ENCODE results near the gene NPNT. TPM values are rescaled to one million over a fixed set of nuclear protein-coding genes. Genes with fewer than 3 reads are reported as not detected.

Gene NPNT
- total and polyA plus RNA-seq, 9 donors, result 4.3 to 49.9 (median 16.0) TPM

GRCh38 chr4:105934386-105934785 lies 39.1 kb downstream of the NPNT start:
- WGBS, 3 donors, result 80 to 90% (median 90%) methylated on average over 1 of the region's 1 CpG
- H3K27me3 ChIP-seq, result no peaks in the 10 kb centered on the region
- intact Hi-C loops (cut with DNase I), result no loop called here
- H3K4me3 ChIP-seq, result no peak overlapping the region
- no peak overlapping the region for H3K27ac ChIP-seq
- DNase-seq, result no peak
- TF ChIP-seq, protein P1, sequence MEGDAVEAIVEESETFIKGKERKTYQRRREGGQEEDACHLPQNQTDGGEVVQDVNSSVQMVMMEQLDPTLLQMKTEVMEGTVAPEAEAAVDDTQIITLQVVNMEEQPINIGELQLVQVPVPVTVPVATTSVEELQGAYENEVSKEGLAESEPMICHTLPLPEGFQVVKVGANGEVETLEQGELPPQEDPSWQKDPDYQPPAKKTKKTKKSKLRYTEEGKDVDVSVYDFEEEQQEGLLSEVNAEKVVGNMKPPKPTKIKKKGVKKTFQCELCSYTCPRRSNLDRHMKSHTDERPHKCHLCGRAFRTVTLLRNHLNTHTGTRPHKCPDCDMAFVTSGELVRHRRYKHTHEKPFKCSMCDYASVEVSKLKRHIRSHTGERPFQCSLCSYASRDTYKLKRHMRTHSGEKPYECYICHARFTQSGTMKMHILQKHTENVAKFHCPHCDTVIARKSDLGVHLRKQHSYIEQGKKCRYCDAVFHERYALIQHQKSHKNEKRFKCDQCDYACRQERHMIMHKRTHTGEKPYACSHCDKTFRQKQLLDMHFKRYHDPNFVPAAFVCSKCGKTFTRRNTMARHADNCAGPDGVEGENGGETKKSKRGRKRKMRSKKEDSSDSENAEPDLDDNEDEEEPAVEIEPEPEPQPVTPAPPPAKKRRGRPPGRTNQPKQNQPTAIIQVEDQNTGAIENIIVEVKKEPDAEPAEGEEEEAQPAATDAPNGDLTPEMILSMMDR (IDR thresholded peaks at IDR 0.05), result no peak
- H3K4me1 ChIP-seq (ENCODE audit: insufficient read depth), result no peaks in the 10 kb centered on the region
- H3K9me3 ChIP-seq, result no peaks in the 10 kb centered on the region
- H3K36me3 ChIP-seq, result no peaks in the 10 kb centered on the region

GRCh38 chr4:105936901-105937300 lies 41.6 kb downstream of the NPNT start:
- DNase-seq, result no peak
- H3K4me3 ChIP-seq, result no peak overlapping the region
- H3K27me3 ChIP-seq, result no peaks in the 10 kb centered on the region
- intact Hi-C loops (cut with DNase I), result no loop called here
- no peaks in the 10 kb centered on the region for H3K4me1 ChIP-seq (ENCODE audit: insufficient read depth)
- WGBS, 3 donors, result 79 to 82% (median 81%) methylated on average over 7 of the region's 7 CpGs
- TF ChIP-seq, protein P1 (IDR thresholded peaks at IDR 0.05), result no peak
- no peak for TF ChIP-seq POLR2A (IDR thresholded peaks at IDR 0.05)
- TF ChIP-seq EP300 (IDR thresholded peaks at IDR 0.05), result no peak
- no peaks in the 10 kb centered on the region for H3K9me3 ChIP-seq
- H3K27ac ChIP-seq, result no peak overlapping the region
- no peaks in the 10 kb centered on the region for H3K36me3 ChIP-seq

DNA sequence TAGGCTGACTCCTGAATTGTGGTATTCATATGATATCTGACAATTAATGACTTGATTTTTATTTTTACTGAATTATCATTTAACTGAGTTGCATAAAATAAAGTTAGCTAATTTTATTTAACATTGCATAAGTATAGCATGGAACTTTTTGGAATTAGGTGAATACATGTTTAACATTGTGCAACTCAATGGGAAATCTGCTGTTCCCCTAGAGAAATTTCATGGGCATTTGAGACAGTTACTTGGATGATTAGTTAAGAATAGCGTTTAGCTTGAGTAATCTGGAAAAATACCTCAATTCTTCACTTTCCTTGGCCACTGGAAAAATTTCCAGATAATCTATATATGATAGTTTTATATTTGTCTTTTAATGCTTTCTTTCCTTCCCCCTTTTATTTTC lies 42.5 kb downstream of the NPNT start:
- Histone ChIP-seq H3K9me3 (no peaks in the 10 kb centered on the region), H3K27me3 (no peaks in the 10 kb centered on the region), H3K27ac (no peak overlapping the region), H3K4me1 (ENCODE audit: insufficient read depth) (no peaks in the 10 kb centered on the region), H3K36me3 (no peaks in the 10 kb centered on the region), H3K4me3 (no peak overlapping the region)
- no peak for TF ChIP-seq EP300 (IDR thresholded peaks at IDR 0.05)
- TF ChIP-seq POLR2A (IDR thresholded peaks at IDR 0.05), result no peak
- TF ChIP-seq, protein P1 (IDR thresholded peaks at IDR 0.05), result no peak
- intact Hi-C loops (cut with DNase I), result no loop called here
- no peak for DNase-seq
- 88 to 94% (median 93%) methylated on average over 1 of the region's 1 CpG for WGBS, 3 donors

- whole genome bisulfite sequencing, 3 donors, result 90 to 96% (median 94%) methylated on average over 3 of the region's 3 CpGs
- Histone ChIP-seq H3K4me1 (ENCODE audit: insufficient read depth) (no peaks in the 10 kb centered on the region), H3K27ac (no peak overlapping the region), H3K36me3 (no peaks in the 10 kb centered on the region), H3K27me3 (no peaks in the 10 kb centered on the region), H3K4me3 (no peak overlapping the region), H3K9me3 (no peaks in the 10 kb centered on the region)
- no peak for DNase-seq
- intact Hi-C loops (cut with DNase I), result no loop called here
- TF ChIP-seq EP300 (IDR thresholded peaks at IDR 0.05), result no peak
- no peak for TF ChIP-seq POLR2A (IDR thresholded peaks at IDR 0.05)
- TF ChIP-seq, protein P1 (IDR thresholded peaks at IDR 0.05), result no peak
Measured at GRCh38 chr4:105943234-105943633, 48.0 kb downstream of the NPNT start.

DNA sequence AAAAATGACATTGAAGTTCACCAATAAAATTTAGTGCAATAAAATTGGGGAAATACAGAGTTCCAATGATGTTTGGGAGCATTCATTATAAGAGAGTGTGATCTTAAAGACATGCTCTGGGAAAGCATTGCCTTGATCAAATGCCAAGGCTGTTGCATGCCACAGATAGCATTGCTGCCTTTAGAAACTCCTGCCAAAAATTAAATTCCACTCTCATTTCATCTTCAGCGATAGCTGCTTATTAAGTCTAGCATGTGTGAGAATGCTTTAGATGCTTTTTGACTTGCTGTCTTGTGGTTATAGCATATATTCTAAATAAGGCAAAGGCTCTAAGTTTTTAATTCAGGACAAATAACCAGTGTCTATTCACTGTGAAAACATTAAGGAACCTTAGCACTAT lies 49.3 kb downstream of the NPNT start:
- H3K4me3 ChIP-seq, result no peak overlapping the region
- no peak for DNase-seq
- no peaks in the 10 kb centered on the region for H3K27me3 ChIP-seq
- H3K9me3 ChIP-seq, result no peaks in the 10 kb centered on the region
- H3K36me3 ChIP-seq, result no peaks in the 10 kb centered on the region
- TF ChIP-seq EP300 (IDR thresholded peaks at IDR 0.05) (no peak), POLR2A (IDR thresholded peaks at IDR 0.05) (no peak)
- TF ChIP-seq, protein P1 (IDR thresholded peaks at IDR 0.05), result no peak
- no peaks in the 10 kb centered on the region for H3K4me1 ChIP-seq (ENCODE audit: insufficient read depth)
- 0 to 5% (median 3%) methylated on average over 1 of the region's 1 CpG for WGBS, 3 donors
- no peak overlapping the region for H3K27ac ChIP-seq
- intact Hi-C loops (cut with DNase I), result no loop called here
